SK-N-SH treated with all-trans-retinoic acid at 6 μM for 48 hours (cell line): Measurements from ENCODE around the gene IGF2R.

Experiments
- ATAC-seq: fragments of 200-7000 bp; cut with Tn5 transposase; 3 replicates; pipeline ENCODE4 v1.9.1; 2020; ENCODE audit warnings: mild to moderate bottlenecking, moderate library complexity
- ARNTL ChIP-seq: fragments of 450-650 bp; formaldehyde crosslinking; IDR thresholded peaks from 2 replicates; pipeline ENCODE4 v1.5.0; 2020; ENCODE audit warnings: low read depth, mild to moderate bottlenecking, moderate library complexity, borderline replicate concordance
- BACH2 ChIP-seq: fragments of 250-450 bp; sonication (Bioruptor Pico); IDR thresholded peaks from 2 replicates; pipeline ENCODE4 v1.9.0; 2021; ENCODE audit warnings: mild to moderate bottlenecking, borderline replicate concordance
- CREB5 ChIP-seq: fragments of 250-450 bp; sonication (Bioruptor Pico); IDR thresholded peaks from 2 replicates; pipeline ENCODE4 v1.5.1; 2020; ENCODE audit warnings: low read depth, mild to moderate bottlenecking, moderate library complexity
- CSDC2 ChIP-seq: fragments of 250-450 bp; sonication (Bioruptor Pico); IDR thresholded peaks from 2 replicates; pipeline ENCODE4 v1.5.0; 2020; ENCODE audit warnings: mild to moderate bottlenecking, moderate library complexity
- CSRNP3 ChIP-seq: fragments of 250-450 bp; sonication (Bioruptor Pico); IDR thresholded peaks from 2 replicates; pipeline ENCODE4 v1.5.1; 2021; ENCODE audit warnings: mild to moderate bottlenecking, moderate library complexity
- ESRRG ChIP-seq: fragments of 250-450 bp; sonication (Bioruptor Pico); IDR thresholded peaks from 2 replicates; pipeline ENCODE4 v1.6.1; 2021; ENCODE audit warnings: mild to moderate bottlenecking
- GLIS3 ChIP-seq: fragments of 250-450 bp; sonication (Bioruptor Pico); IDR thresholded peaks from 2 replicates; pipeline ENCODE4 v1.5.0; 2020; ENCODE audit warnings: mild to moderate bottlenecking, moderate library complexity
- OSR1 ChIP-seq: fragments of 250-450 bp; sonication (Bioruptor Pico); IDR thresholded peaks from 2 replicates; pipeline ENCODE4 v1.8.0; 2022; ENCODE audit warnings: moderate library complexity, mild to moderate bottlenecking, inconsistent platforms
- PATZ1 ChIP-seq: fragments of 250-450 bp; sonication (Bioruptor Pico); IDR thresholded peaks from 2 replicates; pipeline ENCODE4 v1.8.0; 2020; ENCODE audit warnings: mild to moderate bottlenecking, moderate library complexity, borderline replicate concordance
- POU6F1 ChIP-seq: fragments of 250-450 bp; sonication (Bioruptor Pico); IDR thresholded peaks from 2 replicates; pipeline ENCODE4 v1.8.0; 2021; ENCODE audit warnings: low read depth, mild to moderate bottlenecking, moderate library complexity, borderline replicate concordance
- PPARA ChIP-seq: fragments of 250-450 bp; sonication (Bioruptor Pico); IDR thresholded peaks from 2 replicates; pipeline ENCODE4 v1.5.0; 2020; ENCODE audit warnings: mild to moderate bottlenecking, borderline replicate concordance
- RARB ChIP-seq: fragments of 250-450 bp; sonication (Bioruptor Pico); IDR thresholded peaks from 2 replicates; pipeline ENCODE4 v1.8.0; 2021; ENCODE audit warnings: mild to moderate bottlenecking, moderate library complexity
- SNAI2 ChIP-seq: fragments of 250-450 bp; sonication (Bioruptor Pico); IDR thresholded peaks from 2 replicates; pipeline ENCODE4 v1.5.0; 2020; ENCODE audit warnings: mild to moderate bottlenecking, moderate library complexity
- TCF4 ChIP-seq: fragments of 250-450 bp; sonication (Bioruptor Pico); IDR thresholded peaks from 2 replicates; pipeline ENCODE4 v1.8.0; 2021; ENCODE audit warnings: mild to moderate bottlenecking, moderate library complexity, borderline replicate concordance
- TOX ChIP-seq: fragments of 250-450 bp; sonication (Bioruptor Pico); IDR thresholded peaks from 2 replicates; pipeline ENCODE4 v1.8.0; 2021; ENCODE audit warnings: mild to moderate bottlenecking, moderate library complexity, borderline replicate concordance
- TSHZ2 ChIP-seq: fragments of 250-450 bp; sonication (Bioruptor Pico); IDR thresholded peaks from 2 replicates; pipeline ENCODE4 v1.5.0; 2020; ENCODE audit warnings: mild to moderate bottlenecking, moderate library complexity
- ZC3H10 ChIP-seq: fragments of 250-450 bp; sonication (Bioruptor Pico); IDR thresholded peaks from 2 replicates; pipeline ENCODE4 v1.5.1; 2021; ENCODE audit warnings: mild to moderate bottlenecking, moderate library complexity
- ZFP3 ChIP-seq: fragments of 250-450 bp; sonication (Bioruptor Pico); IDR thresholded peaks from 2 replicates; pipeline ENCODE4 v1.5.0; 2020; ENCODE audit warnings: mild to moderate bottlenecking, moderate library complexity
- ZFP30 ChIP-seq: fragments of 450-650 bp; formaldehyde crosslinking; IDR thresholded peaks from 2 replicates; pipeline ENCODE4 v1.5.0; 2022; ENCODE audit warnings: mild to moderate bottlenecking, moderate library complexity
- ZNF565 ChIP-seq: fragments of 450-650 bp; formaldehyde crosslinking; conservative IDR thresholded peaks from 2 replicates; pipeline ENCODE4 v1.5.0; 2020; ENCODE audit warnings: low read depth, mild to moderate bottlenecking, moderate library complexity
- ZNF70 ChIP-seq: fragments of 450-650 bp; formaldehyde crosslinking; IDR thresholded peaks from 2 replicates; pipeline ENCODE4 v1.5.0; 2020; ENCODE audit warnings: mild to moderate bottlenecking, moderate library complexity
- ZNF8 ChIP-seq: fragments of 450-650 bp; formaldehyde crosslinking; IDR thresholded peaks from 2 replicates; pipeline ENCODE4 v1.5.0; 2020; ENCODE audit warnings: mild to moderate bottlenecking, moderate library complexity

The IGF2R gene

GRCh38 chr6:159955945-159956361, 12.9 kb upstream of the IGF2R start:
- ATAC-seq = no peak
- TF ChIP-seq OSR1 (CRISPR knock-in tag) (no peak), BACH2 (CRISPR knock-in tag) (no peak), ZFP3 (CRISPR knock-in tag) (no peak), TCF4 (CRISPR knock-in tag) (no peak), CSRNP3 (no peak), PATZ1 (CRISPR knock-in tag) (no peak), ESRRG (no peak), CSDC2 (CRISPR knock-in tag) (no peak), ZNF8 (CRISPR knock-in tag) (no peak), ZFP30 (no peak), SNAI2 (no peak), RARB (CRISPR knock-in tag) (no peak), CREB5 (CRISPR knock-in tag) (no peak), TOX (CRISPR knock-in tag) (no peak), POU6F1 (CRISPR knock-in tag) (no peak), PPARA (no peak)

- no peak for ATAC-seq
- TF ChIP-seq ZNF8 (CRISPR knock-in tag) (no peak), GLIS3 (CRISPR knock-in tag) (no peak), OSR1 (CRISPR knock-in tag) (no peak), RARB (CRISPR knock-in tag) (no peak), CSDC2 (CRISPR knock-in tag) (no peak), TSHZ2 (CRISPR knock-in tag) (no peak), BACH2 (CRISPR knock-in tag) (no peak), ESRRG (no peak), PATZ1 (CRISPR knock-in tag) (no peak), ZFP3 (CRISPR knock-in tag) (no peak), ZC3H10 (CRISPR knock-in tag) (no peak), ZNF70 (CRISPR knock-in tag) (no peak), PPARA (no peak), ARNTL (CRISPR knock-in tag) (no peak), CSRNP3 (no peak), POU6F1 (CRISPR knock-in tag) (no peak), ZNF565 (no peak), CREB5 (CRISPR knock-in tag) (no peak), TCF4 (CRISPR knock-in tag) (no peak)
These were observed 11.7 kb upstream of the IGF2R start for GRCh38 chr6:159957071-159957673.
